Islet precursor cell (in vitro differentiated cells): ENCODE measurements around the gene RBMS1.
A peak's percentile ranks its signal among the peaks of the same experiment; 100 is the strongest.

Experiments used
- DNase-seq: peaks from one replicate; pipeline ENCODE4 v3.0.0-alpha.2; 2018

The RBMS1 gene

GRCh38 chr2:160294339-160294803 lies 199.2 kb downstream of the RBMS1 start:
- no peak for DNase-seq

DNA sequence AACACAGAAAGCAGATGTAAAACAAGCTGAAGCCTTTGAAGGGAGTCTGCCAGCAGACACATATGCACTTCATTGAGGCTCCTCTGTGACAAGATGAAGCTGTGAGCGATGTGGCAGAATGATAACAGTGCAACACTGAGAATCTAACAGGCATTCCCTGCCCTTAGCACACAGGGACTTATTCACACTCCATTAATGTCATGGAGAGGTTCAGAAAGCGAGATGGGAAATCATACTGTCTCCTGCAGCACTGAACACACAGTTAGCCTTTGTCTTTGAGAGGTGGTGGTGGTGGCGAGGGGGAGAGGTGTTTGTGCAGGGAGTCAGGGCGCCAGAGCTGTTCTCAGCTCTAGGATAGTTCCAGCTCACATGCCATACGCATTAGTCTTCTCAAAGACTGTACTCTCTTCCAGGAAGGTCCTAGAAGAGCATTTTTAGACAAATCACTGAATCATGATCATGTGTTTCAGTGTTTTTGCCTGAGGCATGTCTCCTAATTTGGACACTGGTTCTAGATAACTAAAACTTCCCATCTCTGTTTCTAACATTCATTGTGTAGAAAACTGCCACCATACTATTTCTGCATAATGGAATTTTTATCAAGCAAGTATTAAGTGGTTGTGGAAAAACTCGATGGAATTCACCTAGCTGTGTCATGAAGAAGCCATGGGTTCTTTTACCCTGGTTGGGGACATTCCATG lies 200.1 kb downstream of the RBMS1 start:
- peak; percentile 94 for DNase-seq

- no peak for DNase-seq
These were observed 201.4 kb downstream of the RBMS1 start for GRCh38 chr2:160292225-160292624.

DNA sequence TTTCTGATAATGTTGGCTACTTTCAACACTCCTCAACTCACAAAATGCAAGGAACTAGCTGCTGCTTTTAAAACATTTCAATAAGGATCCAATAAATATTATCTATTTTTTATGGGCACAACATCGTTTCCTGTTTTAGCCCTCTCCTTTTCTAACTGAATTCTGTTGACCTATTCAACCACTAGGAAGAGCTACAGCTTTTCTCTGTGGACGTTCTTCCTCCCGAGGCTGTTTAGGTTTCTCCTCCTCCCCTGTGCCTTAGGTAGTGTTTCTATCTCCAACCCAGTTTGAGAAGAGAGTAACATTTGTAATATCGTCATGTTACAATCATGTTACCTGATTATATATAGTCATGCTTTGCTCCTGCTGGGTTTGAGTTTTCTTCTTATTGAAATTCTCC lies 202.2 kb downstream of the RBMS1 start:
- DNase-seq = no peak

DNA sequence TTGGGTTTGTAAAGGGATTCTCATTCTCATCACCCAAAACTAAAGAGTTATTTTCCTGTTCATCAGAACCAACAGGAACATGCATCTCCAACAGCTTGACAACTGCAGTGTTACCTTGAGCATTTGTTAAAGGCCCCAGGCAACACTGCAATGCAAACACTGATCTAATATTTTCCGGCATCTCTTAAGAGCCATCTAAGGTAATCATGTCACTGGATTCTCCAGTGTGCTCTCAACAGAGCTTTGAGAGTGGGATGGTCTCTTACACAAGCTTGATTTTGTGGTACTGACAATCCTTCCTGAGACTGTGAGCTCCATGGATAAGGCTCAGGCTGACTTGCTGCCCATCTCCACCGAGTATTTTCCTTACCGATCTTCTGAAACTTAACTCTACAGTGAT lies 203.0 kb downstream of the RBMS1 start:
- DNase-seq = no peak

GRCh38 chr2:160289831-160290230 lies 203.8 kb downstream of the RBMS1 start:
- no peak for DNase-seq

- no peak for DNase-seq
These were observed 204.5 kb downstream of the RBMS1 start for GRCh38 chr2:160289126-160289525.

GRCh38 chr2:160288324-160288723 lies 205.3 kb downstream of the RBMS1 start:
- no peak for DNase-seq

- DNase-seq = no peak
These were observed 206.1 kb downstream of the RBMS1 start for GRCh38 chr2:160287476-160287875.

GRCh38 chr2:160286551-160286950 lies 207.1 kb downstream of the RBMS1 start:
- DNase-seq = no peak

DNA sequence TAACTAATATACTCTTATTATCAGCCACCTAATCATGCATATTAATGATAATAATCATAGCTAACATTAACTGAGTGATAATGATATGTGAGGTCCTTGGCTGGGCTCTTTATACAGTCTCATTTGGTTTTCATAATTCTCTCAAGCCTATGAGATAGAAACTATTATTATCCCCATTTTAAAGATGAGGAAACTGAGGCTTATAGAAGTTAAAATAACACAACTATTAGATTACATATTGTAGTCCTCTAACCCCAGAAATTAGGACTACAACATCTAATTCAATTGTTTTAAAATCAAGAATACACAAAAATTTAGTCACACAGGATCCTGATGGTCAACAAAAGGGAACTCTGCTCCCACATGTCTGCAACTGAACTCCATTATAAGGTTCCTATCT lies 209.9 kb downstream of the RBMS1 start:
- DNase-seq = no peak

- no peak for DNase-seq
These were observed 211.5 kb downstream of the RBMS1 start for GRCh38 chr2:160282063-160282580.

- DNase-seq = no peak
These were observed 212.4 kb downstream of the RBMS1 start for GRCh38 chr2:160281213-160281612.

DNA sequence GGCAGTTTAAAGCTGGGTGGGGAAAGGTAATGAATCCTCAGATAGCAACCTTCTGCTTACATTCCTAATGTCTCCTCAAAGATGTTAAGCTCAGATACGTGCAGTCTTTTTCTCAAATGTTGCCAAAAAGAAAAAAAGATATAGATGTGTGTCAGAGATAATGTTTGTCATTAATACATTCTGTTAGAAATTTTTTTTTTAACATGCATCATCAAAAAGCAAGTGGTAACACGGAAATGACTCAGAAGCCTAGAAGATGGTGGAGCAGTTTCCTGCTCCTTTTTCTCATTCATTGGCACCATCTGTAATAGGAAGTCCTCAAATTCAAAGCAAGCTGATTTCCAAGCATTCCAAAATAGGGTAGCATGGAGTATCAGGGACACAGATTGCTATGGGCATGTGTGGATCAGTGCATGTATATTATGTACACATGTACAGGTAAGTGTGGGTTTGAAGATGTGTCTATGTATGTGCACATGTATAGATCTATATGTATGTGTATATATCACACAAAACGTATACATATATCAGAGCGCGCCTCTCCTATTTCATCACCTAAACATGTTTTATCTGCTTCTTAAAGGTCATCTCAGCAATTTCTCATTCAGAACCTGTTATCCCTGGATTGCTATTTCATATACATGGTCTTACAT lies 213.7 kb downstream of the RBMS1 start:
- no peak for DNase-seq

GRCh38 chr2:160278879-160279177 lies 214.8 kb downstream of the RBMS1 start:
- DNase-seq = no peak

DNA sequence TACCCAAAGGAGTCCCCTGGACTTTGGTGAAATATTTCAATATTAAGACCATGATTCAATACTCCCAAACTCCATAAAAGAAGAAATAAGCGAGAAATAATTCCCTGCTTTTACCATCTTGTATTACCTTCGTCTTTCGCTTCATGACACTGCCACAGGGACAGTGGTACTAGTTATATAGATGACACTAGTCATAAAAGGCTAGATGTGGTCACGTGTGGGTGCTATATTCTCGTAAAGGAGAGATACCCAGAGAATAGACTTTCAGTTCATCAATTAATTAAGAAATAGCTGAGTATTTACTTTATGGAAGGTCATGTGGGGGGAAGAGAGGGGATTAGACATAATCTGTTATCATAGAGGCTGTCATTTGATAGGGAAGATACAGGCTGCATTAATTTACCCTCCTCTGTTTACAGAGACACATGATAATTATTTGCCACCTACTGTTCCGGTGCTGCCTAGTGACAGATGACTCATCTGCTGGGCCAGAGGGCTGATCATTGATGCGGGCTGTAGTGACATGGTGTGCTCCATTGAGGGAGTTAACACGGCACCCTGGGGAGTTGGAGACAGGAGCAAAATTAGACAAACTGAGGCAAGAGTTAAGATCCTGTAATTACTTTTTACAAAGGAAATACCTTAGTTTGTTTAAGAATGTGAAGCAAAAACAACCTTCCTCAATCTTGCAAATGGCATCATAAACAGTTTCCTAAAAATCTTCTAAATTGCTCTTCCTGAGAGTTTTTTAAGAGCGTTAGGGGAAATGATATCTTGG lies 215.3 kb downstream of the RBMS1 start:
- DNase-seq = no peak

GRCh38 chr2:160277151-160277550 lies 216.5 kb downstream of the RBMS1 start:
- DNase-seq = no peak

DNA sequence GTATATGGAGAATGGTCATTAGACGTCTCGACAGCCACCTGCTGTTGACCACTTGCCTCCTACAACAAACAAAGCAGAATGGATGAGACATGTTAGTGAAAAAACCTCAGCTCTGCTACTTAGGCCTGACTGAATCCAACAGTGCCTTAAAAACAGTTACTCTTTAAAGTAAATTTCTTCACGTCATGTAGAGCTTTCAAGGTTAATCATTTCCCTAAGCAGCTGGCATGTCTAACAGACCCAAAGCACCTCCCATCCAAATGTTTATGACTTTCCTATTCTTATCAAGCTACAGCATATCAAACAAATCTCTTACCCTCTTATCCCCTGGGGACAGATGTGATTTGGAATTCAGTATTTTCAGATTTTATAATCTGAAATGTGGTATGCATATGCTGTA lies 218.0 kb downstream of the RBMS1 start:
- DNase-seq = no peak

DNA sequence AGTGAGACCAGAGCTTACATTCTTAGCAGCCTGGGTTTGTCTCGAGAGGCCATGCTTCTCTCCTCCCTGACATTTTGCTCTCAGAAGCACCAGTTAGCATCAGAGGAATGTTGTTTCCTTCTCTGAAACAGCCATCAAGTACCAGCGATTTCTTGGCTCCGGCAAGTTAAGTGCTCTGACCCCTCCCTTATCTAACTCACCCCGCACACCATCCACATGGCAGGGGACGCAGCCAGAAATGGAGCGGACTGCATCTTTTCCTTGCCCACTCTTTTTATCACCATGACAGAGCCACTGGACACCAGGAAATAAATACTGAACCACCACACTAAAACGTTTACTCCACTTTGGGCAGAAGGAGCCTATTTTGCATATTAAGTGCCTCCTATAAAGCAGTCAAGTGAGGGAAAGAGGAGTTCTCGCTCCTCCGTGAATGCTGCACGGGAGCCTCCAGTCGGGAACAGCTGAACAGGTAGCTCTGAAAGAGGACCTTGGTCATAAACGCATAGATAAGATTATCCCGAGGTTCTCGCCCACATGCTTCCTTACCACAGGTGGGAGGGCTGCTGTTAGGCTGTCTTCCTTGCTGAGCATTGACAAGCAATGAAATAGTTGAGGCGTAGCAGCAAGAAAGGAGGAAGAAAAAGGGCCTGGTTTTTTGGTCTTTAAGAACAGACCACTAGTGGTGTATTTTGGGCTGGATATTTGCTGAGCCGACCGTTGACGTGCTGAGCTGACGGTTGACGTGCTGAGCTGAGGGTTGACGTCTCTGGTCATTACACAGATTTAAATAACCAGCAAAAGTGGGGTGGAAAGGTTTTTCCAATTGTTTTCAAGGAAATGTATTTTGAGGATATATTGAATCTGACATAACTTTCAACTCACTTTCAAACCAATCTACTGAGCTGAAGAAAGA lies 222.2 kb downstream of the RBMS1 start:
- peak; percentile 82 for DNase-seq

DNA sequence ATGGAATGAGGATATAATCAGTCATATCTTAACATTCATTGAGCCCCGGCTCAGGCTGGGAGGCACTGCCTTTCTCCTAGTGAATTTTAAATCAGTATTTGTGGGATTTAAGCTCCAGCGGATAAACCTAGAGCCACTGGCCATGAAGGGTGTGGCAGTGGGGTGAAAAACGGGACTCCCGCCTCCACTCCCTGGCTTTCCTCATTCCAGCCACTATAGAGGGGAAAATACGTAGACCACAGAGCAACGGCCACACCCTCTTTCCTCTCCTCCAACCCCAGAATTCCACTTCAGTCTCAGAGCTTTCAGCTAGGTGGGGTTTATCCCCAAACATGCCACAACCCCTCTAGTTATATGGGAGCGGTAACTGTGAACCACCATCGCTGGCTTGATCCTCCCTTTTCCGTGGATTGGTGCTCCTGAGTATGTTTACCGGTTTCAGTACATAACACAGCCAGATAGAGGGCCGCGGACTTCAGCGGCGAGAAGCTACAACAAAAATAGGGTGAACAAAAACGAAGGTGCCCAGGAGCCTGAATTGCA lies 223.0 kb downstream of the RBMS1 start:
- no peak for DNase-seq

- DNase-seq = peak; percentile 100
These were observed 223.6 kb downstream of the RBMS1 start for GRCh38 chr2:160269803-160270570.

DNA sequence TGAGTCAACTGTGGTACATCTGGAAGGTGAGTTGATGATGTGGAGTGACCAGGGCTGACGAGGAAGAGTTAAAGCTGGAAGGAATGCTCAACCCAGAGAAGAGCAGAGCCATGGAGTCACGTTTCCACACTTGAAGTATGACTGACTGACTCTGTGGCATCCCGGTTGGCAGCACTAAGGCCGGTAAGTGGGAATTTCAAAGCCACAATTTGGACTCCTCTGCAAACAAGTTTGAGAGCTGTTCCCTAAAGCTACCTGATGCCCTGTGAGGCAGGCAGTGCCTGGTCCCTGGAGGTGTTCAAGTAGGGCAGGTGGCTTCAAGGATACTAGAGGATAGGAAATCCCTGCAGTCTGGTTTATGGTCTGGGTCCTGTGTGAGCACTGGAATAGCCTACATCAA lies 224.2 kb downstream of the RBMS1 start:
- DNase-seq = no peak
